Astrocyte of the cerebellum (primary cell): ENCODE results near the gene MYH11.

Experiments
- DNase-seq: peaks from one replicate; pipeline ENCODE4 v3.0.0-alpha.2; 2011; ENCODE audit warnings: low read depth
- H3K4me3 ChIP-seq: 2 replicates; pipeline ENCODE4 v1.5.1; 2011; ENCODE audit warnings: mild to moderate bottlenecking, low read depth, low read length, moderate library complexity
- in situ Hi-C: cut with HindIII; loops from 2 replicates; pipeline ENCODE4 v1.10.0; 2017; ENCODE audit warnings: low sequenced_read_pairs
- TF ChIP-seq, protein P1 (sequence below): IDR thresholded peaks from 2 replicates; pipeline ENCODE4 v1.5.1; 2012; ENCODE audit warnings: low read length, low read depth, moderate library complexity, mild to moderate bottlenecking; ENCODE audit errors: missing control alignments

Gene MYH11

DNA sequence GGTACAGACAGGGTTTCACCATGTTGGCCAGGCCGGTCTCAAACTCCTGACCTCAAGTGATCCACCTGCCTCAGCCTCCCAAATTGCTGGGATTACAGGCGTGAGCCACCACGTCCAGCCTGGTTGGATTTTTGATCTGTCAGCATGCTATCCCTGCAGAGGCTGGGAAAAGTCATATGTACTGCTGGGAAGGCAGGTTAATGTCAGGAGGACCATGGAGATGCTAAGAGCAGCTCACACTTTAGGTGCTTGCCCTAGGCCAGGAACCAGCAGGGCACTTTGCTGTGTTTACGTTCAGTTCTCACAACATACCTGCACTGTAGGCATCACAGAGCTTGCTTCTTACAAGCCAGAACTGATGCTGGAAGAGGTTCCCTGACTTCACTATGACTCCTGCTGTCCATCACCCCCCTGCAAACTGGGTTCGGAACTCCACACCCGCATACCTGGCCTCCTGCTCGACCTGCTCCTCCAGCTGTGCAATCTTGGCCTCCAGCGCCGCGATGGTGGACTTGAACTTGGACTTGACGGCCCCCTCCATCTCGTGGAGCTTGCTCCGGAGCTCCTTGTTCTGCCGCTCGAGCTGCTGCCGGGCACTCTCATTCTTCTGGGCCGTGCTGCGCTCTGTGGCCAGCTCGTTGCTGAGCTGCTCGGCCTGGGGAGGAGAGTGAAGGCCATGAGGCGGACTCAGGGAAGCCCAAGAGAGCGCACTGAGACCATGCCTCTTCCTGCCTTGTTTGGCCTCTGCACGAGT, 140.0 kb downstream of the MYH11 start:
- TF ChIP-seq, protein P1, sequence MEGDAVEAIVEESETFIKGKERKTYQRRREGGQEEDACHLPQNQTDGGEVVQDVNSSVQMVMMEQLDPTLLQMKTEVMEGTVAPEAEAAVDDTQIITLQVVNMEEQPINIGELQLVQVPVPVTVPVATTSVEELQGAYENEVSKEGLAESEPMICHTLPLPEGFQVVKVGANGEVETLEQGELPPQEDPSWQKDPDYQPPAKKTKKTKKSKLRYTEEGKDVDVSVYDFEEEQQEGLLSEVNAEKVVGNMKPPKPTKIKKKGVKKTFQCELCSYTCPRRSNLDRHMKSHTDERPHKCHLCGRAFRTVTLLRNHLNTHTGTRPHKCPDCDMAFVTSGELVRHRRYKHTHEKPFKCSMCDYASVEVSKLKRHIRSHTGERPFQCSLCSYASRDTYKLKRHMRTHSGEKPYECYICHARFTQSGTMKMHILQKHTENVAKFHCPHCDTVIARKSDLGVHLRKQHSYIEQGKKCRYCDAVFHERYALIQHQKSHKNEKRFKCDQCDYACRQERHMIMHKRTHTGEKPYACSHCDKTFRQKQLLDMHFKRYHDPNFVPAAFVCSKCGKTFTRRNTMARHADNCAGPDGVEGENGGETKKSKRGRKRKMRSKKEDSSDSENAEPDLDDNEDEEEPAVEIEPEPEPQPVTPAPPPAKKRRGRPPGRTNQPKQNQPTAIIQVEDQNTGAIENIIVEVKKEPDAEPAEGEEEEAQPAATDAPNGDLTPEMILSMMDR = no peak
- H3K4me3 ChIP-seq = no peak overlapping the region
- DNase-seq = no peak
- in situ Hi-C loops = no loop called here

DNA sequence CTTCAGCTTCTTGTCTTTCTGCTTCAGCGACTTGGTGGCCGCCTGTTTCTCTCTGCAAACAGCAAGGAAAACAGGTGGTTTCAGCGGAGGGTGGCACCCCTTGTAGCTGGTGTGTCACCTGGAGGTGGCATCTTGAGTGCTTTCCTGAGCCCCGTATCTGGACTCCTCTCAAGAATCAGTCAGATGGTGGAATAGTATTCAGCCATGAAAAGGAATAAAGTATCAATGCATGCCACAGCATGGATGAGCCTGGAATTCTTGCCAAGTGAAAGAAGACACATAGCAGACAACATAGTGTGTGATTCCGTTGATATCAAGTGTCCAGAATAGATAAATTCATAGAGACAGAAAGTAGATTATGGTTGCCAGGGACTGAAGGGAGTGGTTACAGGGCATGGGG, 141.6 kb downstream of the MYH11 start:
- TF ChIP-seq, protein P1 = no peak
- in situ Hi-C loops = no loop called here
- H3K4me3 ChIP-seq = no peak overlapping the region
- no peak for DNase-seq

DNA sequence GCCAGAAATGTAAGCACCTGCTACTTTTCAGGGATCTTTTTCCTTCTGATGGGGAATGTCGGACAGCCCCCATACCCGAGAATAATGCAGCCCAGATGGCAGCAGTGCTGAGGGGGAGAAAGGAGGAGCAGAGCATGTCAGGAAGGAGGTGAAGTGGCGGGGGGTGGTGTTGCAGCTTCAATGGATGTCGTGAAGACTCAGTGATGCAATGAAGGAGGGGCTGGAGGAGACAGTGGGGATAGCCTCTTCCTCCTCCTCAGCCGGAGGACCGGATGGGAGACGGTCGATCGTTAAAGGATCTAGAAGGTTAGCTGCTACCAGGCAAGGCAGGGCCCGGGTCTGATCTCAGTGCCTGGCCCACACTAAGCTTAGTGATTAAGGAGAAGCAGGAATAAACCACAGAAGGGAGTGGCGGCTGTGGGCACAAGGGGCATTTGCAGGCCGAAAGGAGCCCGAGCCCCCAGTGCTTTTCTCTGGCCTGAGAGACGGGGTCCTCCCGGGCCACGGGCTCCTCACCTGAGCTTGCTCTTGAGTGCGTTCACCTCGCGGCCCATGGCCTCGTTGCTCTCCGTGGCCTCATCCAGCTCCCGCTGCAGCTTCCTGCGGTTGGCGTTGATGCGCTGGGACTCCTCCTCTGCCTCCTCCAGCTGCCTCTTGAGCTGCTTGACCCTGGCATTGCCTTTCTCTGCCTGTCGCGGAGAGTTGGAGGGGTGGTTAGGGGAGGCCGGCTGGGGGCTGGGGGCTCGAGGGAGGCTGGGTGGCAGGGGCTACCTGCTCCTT, 142.2 kb downstream of the MYH11 start:
- no peak for DNase-seq
- no peak overlapping the region for H3K4me3 ChIP-seq
- TF ChIP-seq, protein P1 = no peak
- in situ Hi-C loops = no loop called here

DNA sequence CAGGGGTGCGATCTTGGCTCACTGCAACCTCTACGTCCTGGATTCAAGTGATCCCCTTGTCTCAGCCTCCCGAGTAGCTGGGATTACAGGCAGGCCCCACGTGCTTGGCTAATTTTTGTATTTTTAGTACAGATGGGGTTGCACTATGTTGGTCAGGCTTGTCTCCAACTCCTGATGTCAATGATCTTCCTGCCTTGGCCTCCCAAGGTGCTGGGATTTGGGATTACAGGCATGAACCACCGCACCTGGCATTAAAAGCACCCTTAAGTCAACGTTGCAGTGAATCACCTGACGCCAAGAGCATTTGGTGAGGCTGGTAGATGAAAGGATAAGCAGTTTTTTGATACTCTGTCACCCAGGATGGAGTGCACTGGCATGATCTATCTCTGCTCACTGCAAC, 147.8 kb downstream of the MYH11 start:
- DNase-seq = no peak
- in situ Hi-C loops = no loop called here
- TF ChIP-seq, protein P1 = no peak
- no peak overlapping the region for H3K4me3 ChIP-seq

DNA sequence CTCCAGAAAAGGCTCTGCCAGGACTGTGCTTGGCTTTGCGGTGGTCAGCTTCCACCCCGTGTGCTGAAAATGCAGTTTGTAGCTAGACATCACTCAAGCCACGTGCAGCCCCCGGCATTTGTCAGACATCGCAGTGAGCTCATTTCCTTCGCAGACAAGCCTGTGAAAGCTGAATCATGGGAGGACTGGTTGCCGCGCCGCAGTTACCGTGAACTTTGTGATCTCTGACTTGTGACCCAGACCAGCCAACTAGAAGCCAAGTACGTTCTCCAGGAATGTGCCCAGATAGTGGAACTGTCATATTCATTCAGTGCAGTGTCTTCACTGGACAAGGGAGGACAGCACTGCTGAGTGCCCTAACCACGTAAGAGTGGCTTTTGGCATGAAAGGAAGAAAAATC, 148.7 kb downstream of the MYH11 start:
- no peak overlapping the region for H3K4me3 ChIP-seq
- no peak for DNase-seq
- in situ Hi-C loops = no loop called here
- TF ChIP-seq, protein P1 = no peak

DNA sequence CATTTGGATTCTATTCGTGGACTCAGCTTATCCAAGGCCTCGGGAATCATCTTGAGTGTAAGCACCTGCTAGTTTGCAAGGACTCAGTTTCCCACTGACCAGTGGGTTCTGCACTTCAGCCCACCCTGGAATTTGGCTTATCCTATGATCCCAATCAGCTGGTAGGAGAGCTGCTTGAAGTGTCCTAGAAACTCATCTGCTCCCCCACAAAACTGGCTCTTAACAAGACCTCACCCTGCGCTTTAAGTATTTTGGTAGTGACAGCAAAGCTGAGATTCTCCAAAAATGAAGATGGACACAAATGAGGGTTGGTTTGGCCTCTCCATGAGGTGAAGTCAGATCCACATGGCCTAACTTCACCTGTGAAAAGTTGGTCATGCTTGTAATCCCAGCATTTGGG, 149.5 kb downstream of the MYH11 start:
- DNase-seq = no peak
- H3K4me3 ChIP-seq = no peak overlapping the region
- in situ Hi-C loops = no loop called here
- TF ChIP-seq, protein P1 = no peak
